Heart left ventricle (tissue), 13 donors: ENCODE results near the gene KLHL7.

Experiments
- CTCF ChIP-seq, 12 donors: fragments of 200-600 bp; sonication (generic) in 4 of 12; IDR thresholded peaks; one replicate each; pipeline versions ENCODE4 v1.5.0 to v1.8.0; 2018 to 2022; ENCODE audit warnings: antibody characterized with exemption in 12 of 12, mild to moderate bottlenecking in 5 of 12
- POLR2A ChIP-seq, 2 donors: fragments of 450-650 bp; IDR thresholded peaks; one replicate each; pipeline ENCODE4 v1.6.1; 2017; ENCODE audit warnings: antibody characterized with exemption in 2 of 2, mild to moderate bottlenecking in 2 of 2, moderate library complexity in 2 of 2
- donor health status: ischemic (EF 13 %, LVEDD 7.1; RV severe dilation, severe dysfunction).
- donor health status: DM: no; HTN: yes; CAD: no.
- donor health status: DM: no; HTN: no; CAD: no.
- donor health status: ischemic (EF 25% LVEDD 6.9; RV normal size, moderate dysfunction).
- donor health status: ischemic (EF 25% LVEDD 5.7; RV mildly dilated, moderate dysfunction).
- donor health status: ischemic (EF 35%, LVEDD 5.7; RV mildly dilated, moderate dysfunction).
- donor health status: nonischemic (EF 11% LVEDD 7.7; RV severe dilation, severe dysfunction).
- donor health status: DM: yes; HTN: yes; CAD: no.
- donor health status: PGD.
- donor health status: ischemic (EF 29% LVEDD 5.4; RV normal size, mild dysfunction).
- donor health status: nonischemic (EF 23%, LVEDD 6.1; RV moderate dilation, normal function).

- TF ChIP-seq CTCF (IDR thresholded peaks at IDR 0.05) (no peak), POLR2A (IDR thresholded peaks at IDR 0.05) (no peak)
Measured at GRCh38 chr7:23220690-23221305, 115.2 kb downstream of the KLHL7 start.
